SH-SY5Y (cell line): Measurements from ENCODE around the gene SLC44A4.

Source experiments
- GATA2 ChIP-seq: IDR thresholded peaks from 2 replicates; pipeline ENCODE4 v1.6.1; 2011; ENCODE audit warnings: mild to moderate bottlenecking, low read depth, low read length
- GATA3 ChIP-seq: IDR thresholded peaks from 2 replicates; pipeline ENCODE4 v1.6.1; 2011; ENCODE audit warnings: low read depth, mild to moderate bottlenecking, low read length, moderate library complexity

GRCh38 chr6:31900917-31901414 is 22.2 kb upstream of the SLC44A4 start:
- no peak for TF ChIP-seq GATA3
- no peak for TF ChIP-seq GATA2
